HG02852 (cell line): ENCODE results near the gene STAP2.

ENCODE experiments used
- ATAC-seq: cut with Tn5 transposase; IDR thresholded peaks from one replicate; pipeline ENCODE4 v1.9.1; 2021; ENCODE audit warnings: mild to moderate bottlenecking, moderate library complexity; ENCODE audit not compliant: unreplicated experiment

STAP2 gene

DNA sequence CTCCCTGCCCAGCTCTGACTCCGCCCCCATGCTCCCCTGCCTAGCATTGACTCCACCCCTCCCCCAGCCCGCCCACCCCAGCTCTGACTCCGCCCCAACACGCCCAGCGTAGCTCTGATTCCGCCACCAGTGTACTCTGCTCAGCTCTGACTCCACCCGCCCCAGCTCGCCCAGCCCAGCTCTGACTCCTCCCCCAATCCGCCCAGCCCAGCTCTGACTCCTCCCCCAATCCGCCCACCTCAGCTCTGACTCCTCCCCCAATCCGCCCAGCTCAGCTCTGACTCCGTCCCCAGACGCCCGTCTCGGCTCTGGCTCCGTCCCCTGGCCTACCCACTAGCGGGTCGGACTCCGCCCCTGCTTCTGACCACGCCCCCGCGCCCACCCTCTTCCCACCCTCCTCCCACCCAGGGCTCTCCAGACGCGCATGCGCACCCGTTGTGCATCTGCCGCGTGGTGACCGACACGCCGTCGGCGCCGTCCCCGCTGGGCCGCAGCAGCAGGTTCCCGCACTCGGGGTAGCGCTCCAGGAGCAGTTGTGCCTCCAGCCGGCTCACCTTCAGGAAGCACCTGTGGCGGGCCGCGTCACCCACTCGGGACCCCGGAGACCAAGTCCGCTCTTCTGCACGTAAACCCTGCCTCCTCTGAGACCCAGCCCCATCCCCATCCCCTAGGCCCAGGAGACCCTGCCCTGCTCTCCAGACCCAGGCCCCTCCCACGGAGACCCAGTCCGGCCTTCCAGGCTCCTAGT lies 10.2 kb downstream of the STAP2 start:
- peak; percentile 73 for ATAC-seq

DNA sequence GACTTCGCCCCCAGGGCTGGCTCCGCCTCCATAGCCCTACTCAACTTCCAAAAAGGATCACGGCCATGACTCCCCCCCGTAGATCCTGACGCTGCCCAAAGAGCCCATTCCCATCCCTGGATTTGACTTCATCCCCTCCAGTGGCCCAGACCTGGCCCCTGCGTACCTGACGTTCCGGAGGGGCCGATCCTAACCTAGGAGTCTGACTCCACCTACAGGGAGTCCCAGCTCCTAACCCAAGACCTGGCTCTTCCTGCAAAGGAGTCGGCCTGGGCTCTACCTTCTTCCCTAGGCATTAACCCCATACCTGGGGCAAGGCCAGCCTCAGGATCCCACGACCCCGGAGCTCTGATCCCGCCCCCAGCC lies 10.8 kb downstream of the STAP2 start:
- ATAC-seq, result no peak

GRCh38 chr19:4327252-4327876 lies 11.3 kb downstream of the STAP2 start:
- no peak for ATAC-seq

DNA sequence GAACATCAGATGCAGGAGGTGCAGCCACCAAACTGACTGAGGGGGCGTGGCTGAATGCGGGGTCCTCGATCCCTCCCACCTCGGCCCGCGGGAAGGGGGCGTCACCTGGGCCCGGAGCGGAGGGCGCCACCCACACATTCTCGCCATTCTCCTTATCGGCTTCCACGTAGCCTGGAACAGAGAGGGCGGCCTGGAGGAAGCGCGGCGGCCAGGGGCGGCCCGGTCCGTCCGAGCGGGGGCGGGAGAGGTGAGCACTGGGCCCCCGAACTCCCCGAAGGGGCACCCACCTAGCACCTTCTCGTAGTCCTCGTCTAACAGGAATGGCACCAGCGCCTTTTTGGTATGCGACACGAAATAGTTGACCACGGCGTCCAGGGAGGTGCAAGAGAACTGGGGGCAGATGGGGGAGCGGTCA lies 11.8 kb downstream of the STAP2 start:
- no peak for ATAC-seq

GRCh38 chr19:4326215-4326836 lies 12.3 kb downstream of the STAP2 start:
- ATAC-seq, result no peak

GRCh38 chr19:4324228-4324627 lies 14.4 kb downstream of the STAP2 start:
- no peak for ATAC-seq

- no peak for ATAC-seq
Measured at GRCh38 chr19:4323692-4324091, 14.9 kb downstream of the STAP2 start.

GRCh38 chr19:4322942-4323665 lies 15.5 kb downstream of the STAP2 start:
- no peak for ATAC-seq

GRCh38 chr19:4320419-4320818 lies 18.2 kb downstream of the STAP2 start:
- ATAC-seq, result no peak

DNA sequence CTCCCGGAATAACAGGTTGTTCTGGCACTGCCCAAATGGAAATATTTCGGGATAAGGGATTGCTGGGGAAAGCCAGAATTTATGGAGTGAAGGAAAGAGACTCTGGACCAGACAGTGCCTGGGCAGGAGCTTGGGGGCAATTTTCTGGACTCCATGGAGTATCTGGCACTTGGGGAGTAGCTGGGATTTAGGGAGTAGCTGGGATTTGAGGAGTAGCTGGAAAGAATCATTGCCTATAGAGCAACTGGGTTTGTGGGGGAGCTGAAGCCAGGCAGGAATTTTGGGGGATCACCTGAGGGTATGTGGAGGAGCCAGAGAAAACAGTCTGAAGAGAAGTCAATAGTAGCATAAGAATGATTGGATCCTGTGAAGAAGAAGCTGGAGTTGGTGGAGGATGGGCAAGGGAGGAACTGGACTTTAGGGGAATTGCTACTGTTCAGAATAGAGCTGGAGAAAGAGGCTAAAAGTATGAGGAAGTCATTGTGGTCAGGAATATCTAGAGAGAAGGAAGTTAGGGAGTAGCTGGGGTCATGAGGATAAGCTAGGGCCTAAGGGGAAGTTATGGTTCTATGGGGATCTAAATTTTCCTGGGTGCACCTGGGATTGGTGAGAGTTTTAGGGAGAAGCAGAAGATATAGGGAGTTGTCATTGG lies 19.4 kb downstream of the STAP2 start:
- ATAC-seq, result no peak

DNA sequence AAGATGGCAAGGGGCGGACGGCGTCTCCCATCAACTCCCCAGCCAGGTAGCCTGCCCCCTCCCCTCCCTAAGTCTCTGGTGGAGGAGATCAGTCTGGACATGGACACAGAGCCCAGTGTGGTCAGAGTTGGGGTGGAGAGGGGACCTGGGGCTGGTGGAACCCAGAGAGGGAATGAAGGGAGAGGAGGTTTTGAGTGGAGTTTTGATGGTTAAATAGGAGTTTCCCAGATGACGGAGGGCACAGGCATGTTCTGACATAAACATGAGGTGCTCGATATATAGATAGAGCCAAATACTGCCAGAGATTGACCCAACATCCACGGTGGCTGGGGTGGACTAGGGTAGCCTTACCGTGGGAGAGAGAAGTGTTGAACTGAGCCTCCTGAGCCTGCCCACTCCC lies 20.2 kb downstream of the STAP2 start:
- ATAC-seq, result no peak

- no peak for ATAC-seq
Measured at GRCh38 chr19:4316956-4317355, 21.7 kb downstream of the STAP2 start.

- ATAC-seq, result no peak
Measured at GRCh38 chr19:4313847-4314490, 24.7 kb downstream of the STAP2 start.

GRCh38 chr19:4310247-4311121 lies 28.1 kb downstream of the STAP2 start:
- ATAC-seq, result no peak

DNA sequence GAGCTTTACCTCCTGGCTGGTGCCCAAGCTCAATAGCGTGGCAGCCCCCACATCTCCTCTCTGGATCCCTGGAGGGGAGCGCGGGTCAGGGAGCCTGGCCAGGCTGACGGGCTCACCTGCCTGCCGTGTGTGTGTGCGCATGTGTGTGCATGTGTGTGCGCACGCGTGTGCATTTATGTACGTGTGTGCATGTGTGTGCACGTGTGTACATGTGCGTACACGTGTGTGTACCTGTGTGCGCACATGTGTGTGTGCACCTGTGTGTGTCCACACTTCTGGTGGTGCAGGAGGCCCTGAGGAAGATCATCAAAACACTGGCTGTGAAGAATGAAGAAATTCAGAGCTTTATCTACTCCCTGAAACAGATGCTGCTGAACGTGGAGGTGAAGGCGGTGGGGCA lies 33.0 kb downstream of the STAP2 start:
- no peak for ATAC-seq

GRCh38 chr19:4305257-4305612 lies 33.4 kb downstream of the STAP2 start:
- no peak for ATAC-seq

DNA sequence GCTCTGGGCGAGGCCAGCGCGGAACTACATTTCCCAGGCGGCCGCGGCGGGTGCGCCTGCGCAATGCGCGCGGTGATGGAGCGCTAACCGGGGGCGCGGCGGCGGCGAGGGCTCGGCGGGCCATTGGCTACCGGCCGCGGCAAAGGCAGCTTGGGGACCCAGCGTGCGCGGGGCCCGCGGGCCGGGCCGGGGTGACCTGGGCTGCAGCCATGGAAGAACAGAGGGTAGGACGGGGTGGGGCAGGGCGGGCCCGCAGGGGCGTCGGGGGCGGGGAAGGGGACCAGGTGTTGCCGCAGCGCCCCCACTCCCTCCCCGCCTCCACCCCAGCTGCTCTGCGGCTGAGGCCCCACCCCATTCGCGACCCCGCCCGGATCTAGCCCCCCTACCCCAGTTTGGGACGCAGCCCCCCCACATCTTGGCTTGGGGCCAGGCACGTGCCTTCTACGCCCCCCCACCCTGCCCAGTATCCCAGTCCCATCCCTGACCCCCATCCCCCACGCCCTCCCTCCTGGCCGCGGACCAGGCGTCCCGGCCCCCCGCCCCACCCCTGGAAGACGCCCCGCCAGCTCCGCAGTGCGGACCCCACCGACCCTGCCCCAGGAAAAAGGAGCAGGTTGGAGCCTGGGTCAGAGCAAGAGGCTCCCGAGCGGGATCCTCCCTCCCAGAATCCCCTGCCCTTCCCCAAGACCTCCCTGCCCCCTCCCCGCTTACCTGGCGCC lies 33.9 kb downstream of the STAP2 start, which contains the start of gene FSD1:
FSD1 (plus strand) TSS at position 61 of the 719 bp plus-strand sequence; CDS start at position 210, 149 bp downstream.
- no peak for ATAC-seq

DNA sequence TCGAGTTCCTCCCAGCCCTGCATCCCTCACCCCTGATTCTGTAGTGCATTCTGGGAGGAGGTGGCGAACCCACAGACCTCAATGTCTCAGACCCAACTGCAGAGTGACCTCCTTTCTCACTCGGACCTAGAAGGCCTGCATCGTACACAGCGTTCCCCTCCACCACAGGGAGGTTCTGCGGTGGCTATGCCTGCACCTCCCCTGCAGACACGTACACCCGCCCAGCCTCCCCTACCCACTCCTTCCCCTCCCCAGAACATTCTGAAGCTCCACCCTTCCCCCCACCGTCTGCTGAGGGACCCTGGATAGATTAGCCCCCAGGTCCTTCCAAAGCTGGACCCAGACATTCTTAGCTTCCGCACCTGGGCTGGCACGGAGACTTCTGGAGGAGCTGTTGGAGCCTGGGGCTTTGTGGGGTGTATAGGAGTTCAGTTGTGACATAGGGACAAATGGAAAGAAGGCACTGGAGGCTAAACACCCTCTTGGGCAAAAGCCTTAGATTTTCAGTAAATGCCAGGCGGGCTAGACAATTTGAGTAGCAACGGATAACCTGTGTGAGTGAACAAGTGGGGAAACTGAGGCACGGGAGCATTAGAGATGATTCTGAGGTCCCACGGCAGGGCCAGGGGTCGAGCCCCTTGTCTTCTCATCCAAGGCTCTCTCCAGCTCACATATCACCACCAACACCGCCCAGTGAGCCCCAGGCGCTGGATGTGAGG lies 34.6 kb downstream of the STAP2 start:
- ATAC-seq, result no peak
